Panc1 (cell line): ENCODE measurements around the gene FAM53A. TPM values are rescaled to one million over a fixed set of nuclear protein-coding genes. Genes with fewer than 3 reads are reported as not detected.

Source experiments
- ATAC-seq: fragments of 200-7000 bp; cut with Tn5 transposase; 2 replicates; pipeline ENCODE4 v1.9.1; 2020; ENCODE audit warnings: mild to moderate bottlenecking, moderate library complexity
- BruUV-seq: library from RNA; stranded (reverse); fragments of 400-500 nt; replicated peaks from 2 replicates; lab custom pipeline; 2021; lab: Mats Ljungman, UMichigan
- CTCF ChIA-PET: fragments of 300-600 bp; sonication (Branson Sonifier 250); formaldehyde crosslinking; loops from one replicate; lab custom pipeline; 2022; ENCODE audit warnings: antibody characterized with exemption; lab: Charles Lee
- POLR2A ChIA-PET: fragments of 300-600 bp; sonication (Branson Sonifier 250); formaldehyde crosslinking; loops from one replicate; lab custom pipeline; 2022; ENCODE audit warnings: antibody characterized with exemption; lab: Charles Lee
- DNase-seq: peaks from one replicate; pipeline ENCODE4 v3.0.0-alpha.2; 2010; ENCODE audit warnings: low read depth, low spot score
- H3K27ac ChIP-seq: 2 replicates; pipeline ENCODE4 v1.5.1; 2011; ENCODE audit warnings: mild to moderate bottlenecking, low read length, inconsistent platforms
- H3K27me3 ChIP-seq: fragments of 200-500 bp; sonication (Bioruptor generic); 2 replicates; pipeline ENCODE4 v1.6.0; 2014; ENCODE audit warnings: low read length, inconsistent platforms; ENCODE audit not compliant: control insufficient read depth, insufficient read depth
- H3K36me3 ChIP-seq: fragments of 200-500 bp; sonication (Bioruptor generic); 2 replicates; pipeline ENCODE4 v1.5.1; 2014; ENCODE audit warnings: inconsistent platforms, mild to moderate bottlenecking, low read length, moderate library complexity; ENCODE audit not compliant: control insufficient read depth, insufficient read depth
- H3K4me1 ChIP-seq: 2 replicates; pipeline ENCODE4 v1.5.1; 2011; ENCODE audit warnings: inconsistent platforms, mild to moderate bottlenecking, low read length, moderate library complexity; ENCODE audit not compliant: control insufficient read depth, insufficient read depth
- H3K4me3 ChIP-seq, 2 experiments: 2 replicates each; pipeline ENCODE4 v1.5.1; 2011 to 2012; ENCODE audit warnings: low read depth in 2 of 2, low read length in 2 of 2, mild to moderate bottlenecking in 2 of 2, inconsistent platforms in 1 of 2, moderate library complexity in 1 of 2
- H3K9me3 ChIP-seq: fragments of 200-500 bp; sonication (Bioruptor generic); 2 replicates; pipeline ENCODE4 v1.5.1; 2014; ENCODE audit warnings: low read depth, mild to moderate bottlenecking, inconsistent platforms, low read length, moderate library complexity; ENCODE audit not compliant: control insufficient read depth, insufficient read depth
- CTCF ChIP-seq: fragments of 450-650 bp; IDR thresholded peaks from 2 replicates; pipeline ENCODE4 v1.5.1; 2017; ENCODE audit warnings: mild to moderate bottlenecking
- POLR2AphosphoS5 ChIP-seq: IDR thresholded peaks from 2 replicates; pipeline ENCODE4 v1.6.1; 2012; ENCODE audit warnings: mild to moderate bottlenecking, low read depth, low read length, moderate library complexity
- REST ChIP-seq, 2 experiments: IDR thresholded peaks; 2 replicates each; pipeline ENCODE4 v1.6.1; 2011 to 2012; ENCODE audit warnings: low read depth in 2 of 2, control low read depth in 1 of 2, low read length in 1 of 2, mild to moderate bottlenecking in 1 of 2, moderate library complexity in 1 of 2; ENCODE audit not compliant: insufficient read depth in 1 of 2
- SIN3A ChIP-seq: IDR thresholded peaks from 2 replicates; pipeline ENCODE4 v1.6.1; 2012; ENCODE audit warnings: low read depth, mild to moderate bottlenecking, low read length, moderate library complexity, borderline replicate concordance; ENCODE audit not compliant: insufficient read depth
- TCF7L2 ChIP-seq: IDR thresholded peaks from 2 replicates; pipeline ENCODE4 v1.6.1; 2011; ENCODE audit warnings: mild to moderate bottlenecking, low read depth, low read length, inconsistent platforms
- in situ Hi-C: cut with HindIII; loops from 2 replicates; pipeline ENCODE4 v1.10.0; 2016; ENCODE audit warnings: low sequenced_read_pairs, low pct_unique_long_range_greater_than_20kb
- intact Hi-C: fragments of 100-400 bp; cut with micrococcal nuclease; formaldehyde crosslinking; loops from one replicate; pipeline ENCODE4 v1.10.0; 2022; ENCODE audit not compliant: unreplicated experiment
- total RNA-seq: library from RNA; stranded (reverse); gene quantifications from one replicate; pipeline ENCODE4 v1.2.1, GENCODE V29; 2021; ENCODE audit not compliant: unreplicated experiment

Gene FAM53A
- total RNA-seq, 1 experiment from 2014 or later: 7.0 TPM

GRCh38 chr4:1648962-1649361 is 35.2 kb downstream of the FAM53A start:
- BruUV-seq: no TSS peak
- in situ Hi-C loops: no loop called here
- CTCF ChIA-PET: no interaction called here

GRCh38 chr4:1647432-1647831 is 36.7 kb downstream of the FAM53A start:
- CTCF ChIA-PET: no interaction called here
- TF ChIP-seq POLR2AphosphoS5 (no peak), TCF7L2 (no peak), REST (IDR thresholded peaks at IDR 0.05; ENCODE audit: insufficient read depth in 1 of 2, low read depth in 2 of 2, low read length in 1 of 2) (no peak), SIN3A (no peak), CTCF (no peak)
- in situ Hi-C loops (no loop called here), intact Hi-C loops (no loop called here)
- DNase-seq (no peak), ATAC-seq (no peak)
- Histone ChIP-seq H3K36me3 (no peaks in the 10 kb centered on the region), H3K4me3 (no peak overlapping the region), H3K4me1 (no peaks in the 10 kb centered on the region), H3K9me3 (no peaks in the 10 kb centered on the region), H3K27me3 (no peaks in the 10 kb centered on the region), H3K27ac (no peak overlapping the region)
- BruUV-seq: no TSS peak
- POLR2A ChIA-PET: no interaction called here

More at GRCh38 chr4:1648962-1649361, 35.2 kb downstream of the FAM53A start:
- no peak for DNase-seq
- TF ChIP-seq SIN3A (no peak), POLR2AphosphoS5 (no peak), REST (IDR thresholded peaks at IDR 0.05; ENCODE audit: insufficient read depth in 1 of 2, low read depth in 2 of 2, low read length in 1 of 2) (no peak), TCF7L2 (no peak), CTCF (no peak)
- POLR2A ChIA-PET: no interaction called here
- Histone ChIP-seq H3K4me3 (no peak overlapping the region), H3K36me3 (no peaks in the 10 kb centered on the region), H3K27ac (no peak overlapping the region), H3K9me3 (no peaks in the 10 kb centered on the region), H3K4me1 (no peaks in the 10 kb centered on the region), H3K27me3 (no peaks in the 10 kb centered on the region)
- intact Hi-C loops: no loop called here
- ATAC-seq: no peak
